Transverse colon (tissue), 4 donors: ENCODE data around the gene EXOC3L4.

Source experiments
- CTCF ChIP-seq, 5 experiments: fragments of 200-600 bp in 3 of 5; fragments of 450-650 bp in 2 of 5; sonication (generic) in 3 of 5; IDR thresholded peaks; 1 replicate in 2 of 5; 2 replicates in 3 of 5; pipeline ENCODE4 v1.5.1; 2016 to 2017; ENCODE audit warnings: antibody characterized with exemption in 5 of 5, inconsistent platforms in 3 of 5, mild to moderate bottlenecking in 2 of 5, moderate library complexity in 1 of 5
- EP300 ChIP-seq: sonication (generic); formaldehyde crosslinking; IDR thresholded peaks from one replicate; pipeline ENCODE4 v1.6.1; 2017; ENCODE audit warnings: antibody characterized with exemption, low read depth
- POLR2A ChIP-seq: fragments of 450-650 bp; IDR thresholded peaks from one replicate; pipeline ENCODE4 v1.6.1; 2016; ENCODE audit warnings: antibody characterized with exemption, mild to moderate bottlenecking, moderate library complexity
- POLR2AphosphoS5 ChIP-seq, 3 donors: sonication (generic); formaldehyde crosslinking; IDR thresholded peaks; one replicate each; pipeline ENCODE4 v1.6.1; 2016; ENCODE audit warnings: antibody characterized with exemption in 3 of 3

- peak in 1 of 3 donors; percentile 12 for TF ChIP-seq POLR2AphosphoS5 (IDR thresholded peaks at IDR 0.05)
- no peak for TF ChIP-seq CTCF (IDR thresholded peaks at IDR 0.05)
- TF ChIP-seq POLR2A, result no peak
- no peak for TF ChIP-seq EP300
These were observed 769 bp downstream of the EXOC3L4 start for GRCh38 chr14:103095210-103095778.
